Transverse colon (tissue), 4 donors: ENCODE results near the gene IGLL5.

ENCODE experiments used
- EP300 ChIP-seq: sonication (generic); formaldehyde crosslinking; IDR thresholded peaks from one replicate; pipeline ENCODE4 v1.6.1; 2017; ENCODE audit warnings: antibody characterized with exemption, low read depth
- POLR2A ChIP-seq: fragments of 450-650 bp; IDR thresholded peaks from one replicate; pipeline ENCODE4 v1.6.1; 2016; ENCODE audit warnings: antibody characterized with exemption, mild to moderate bottlenecking, moderate library complexity
- POLR2AphosphoS5 ChIP-seq, 3 donors: sonication (generic); formaldehyde crosslinking; IDR thresholded peaks; one replicate each; pipeline ENCODE4 v1.6.1; 2016; ENCODE audit warnings: antibody characterized with exemption in 3 of 3
- TF ChIP-seq, protein P1 (sequence below), 5 experiments: fragments of 200-600 bp in 3 of 5; fragments of 450-650 bp in 2 of 5; sonication (generic) in 3 of 5; IDR thresholded peaks; 1 replicate in 2 of 5; 2 replicates in 3 of 5; pipeline ENCODE4 v1.5.1; 2016 to 2017; ENCODE audit warnings: antibody characterized with exemption in 5 of 5, inconsistent platforms in 3 of 5, mild to moderate bottlenecking in 2 of 5, moderate library complexity in 1 of 5

DNA sequence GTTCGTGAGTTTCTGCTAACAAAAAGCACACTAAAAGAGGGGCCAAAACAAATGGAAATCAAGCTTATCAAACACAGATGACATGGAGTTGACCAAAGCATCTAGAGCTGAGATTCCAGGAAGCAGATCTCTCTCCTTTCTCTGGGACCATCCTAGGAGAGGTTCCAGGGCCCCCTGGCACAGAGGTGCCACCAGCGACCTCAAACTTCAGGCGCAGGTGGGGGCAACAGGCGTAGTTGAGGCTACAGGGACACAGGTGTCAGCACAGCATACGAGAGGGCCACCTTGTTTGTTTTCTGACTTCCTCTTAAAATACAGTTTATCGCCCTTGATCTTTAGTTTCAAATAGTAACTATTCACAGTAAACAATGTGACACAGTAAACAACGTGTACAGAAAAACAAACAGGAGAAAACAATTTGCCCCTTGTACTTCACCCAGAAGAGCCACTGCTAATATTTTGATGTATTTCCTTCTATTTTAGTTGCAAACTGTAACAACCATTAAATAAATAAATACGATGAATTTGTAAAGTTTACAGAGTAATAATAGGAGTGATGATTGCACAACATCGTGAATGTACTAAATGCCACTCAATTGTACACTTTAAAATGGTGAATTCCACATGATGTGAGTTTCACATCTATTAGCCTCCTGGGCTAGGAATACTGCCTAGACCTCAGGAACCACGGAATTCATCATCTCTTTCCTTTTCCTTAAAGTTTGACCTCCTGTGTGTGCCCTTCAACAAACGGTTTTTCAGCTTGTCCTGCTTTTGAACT, 52.2 kb downstream of the IGLL5 start:
- TF ChIP-seq, protein P1, sequence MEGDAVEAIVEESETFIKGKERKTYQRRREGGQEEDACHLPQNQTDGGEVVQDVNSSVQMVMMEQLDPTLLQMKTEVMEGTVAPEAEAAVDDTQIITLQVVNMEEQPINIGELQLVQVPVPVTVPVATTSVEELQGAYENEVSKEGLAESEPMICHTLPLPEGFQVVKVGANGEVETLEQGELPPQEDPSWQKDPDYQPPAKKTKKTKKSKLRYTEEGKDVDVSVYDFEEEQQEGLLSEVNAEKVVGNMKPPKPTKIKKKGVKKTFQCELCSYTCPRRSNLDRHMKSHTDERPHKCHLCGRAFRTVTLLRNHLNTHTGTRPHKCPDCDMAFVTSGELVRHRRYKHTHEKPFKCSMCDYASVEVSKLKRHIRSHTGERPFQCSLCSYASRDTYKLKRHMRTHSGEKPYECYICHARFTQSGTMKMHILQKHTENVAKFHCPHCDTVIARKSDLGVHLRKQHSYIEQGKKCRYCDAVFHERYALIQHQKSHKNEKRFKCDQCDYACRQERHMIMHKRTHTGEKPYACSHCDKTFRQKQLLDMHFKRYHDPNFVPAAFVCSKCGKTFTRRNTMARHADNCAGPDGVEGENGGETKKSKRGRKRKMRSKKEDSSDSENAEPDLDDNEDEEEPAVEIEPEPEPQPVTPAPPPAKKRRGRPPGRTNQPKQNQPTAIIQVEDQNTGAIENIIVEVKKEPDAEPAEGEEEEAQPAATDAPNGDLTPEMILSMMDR (IDR thresholded peaks at IDR 0.05), result no peak
- no peak for TF ChIP-seq POLR2AphosphoS5 (IDR thresholded peaks at IDR 0.05)
- no peak for TF ChIP-seq POLR2A
- TF ChIP-seq EP300, result no peak
